ENCODE measurements around the gene RYR1.
A peak's percentile ranks its signal among the peaks of the same experiment; 100 is the strongest.
"Not testable (repeated sequence)": the region's sequence is repeated elsewhere in the genome, so short reads cannot be mapped to it uniquely, and the experiment has no call there.

Gene RYR1

GRCh38 chr19:38615007-38615581 is 181.6 kb downstream of the RYR1 start:
- no peak for DNase-seq (ENCODE audit: low read depth in 3 of 3)

GRCh38 chr19:38616265-38616664 is 182.8 kb downstream of the RYR1 start:
- no peak for DNase-seq (ENCODE audit: low read depth in 3 of 3)

GRCh38 chr19:38617283-38617763 is 183.8 kb downstream of the RYR1 start:
- no peak for DNase-seq (ENCODE audit: low read depth in 3 of 3)

GRCh38 chr19:38617764-38618589 is 184.5 kb downstream of the RYR1 start, which contains the start of gene MAP4K1:
TSS of gene MAP4K1 (minus strand) at chr19:38617953. CDS start at chr19:38617895, 58 bp downstream.
- DNase-seq (ENCODE audit: low read depth in 3 of 3): peak; percentile 45 to 66 (median 47)

GRCh38 chr19:38618590-38619360 is 185.3 kb downstream of the RYR1 start, which contains the start of gene EIF3K:
TSS of gene EIF3K (plus strand) at chr19:38619188. CDS start at chr19:38619269, 81 bp downstream.
- DNase-seq (ENCODE audit: low read depth in 3 of 3): peak; percentile 97 to 98 (median 97)

- no peak for DNase-seq (ENCODE audit: low read depth in 3 of 3)
Measured at GRCh38 chr19:38619361-38620174, 186.1 kb downstream of the RYR1 start.

- DNase-seq (ENCODE audit: low read depth in 3 of 3): no peak
Measured at GRCh38 chr19:38624822-38625221, 191.3 kb downstream of the RYR1 start.

- no peak for DNase-seq (ENCODE audit: low read depth in 3 of 3)
Measured at GRCh38 chr19:38626401-38626800, 192.9 kb downstream of the RYR1 start.

- no peak for DNase-seq (ENCODE audit: low read depth in 3 of 3)
Measured at GRCh38 chr19:38629568-38629967, 196.1 kb downstream of the RYR1 start.

- not testable (repeated sequence) for DNase-seq (ENCODE audit: low read depth in 3 of 3)
Measured at GRCh38 chr19:38631301-38631700, 197.8 kb downstream of the RYR1 start.

GRCh38 chr19:38631811-38632475 is 198.5 kb downstream of the RYR1 start:
- DNase-seq (ENCODE audit: low read depth in 3 of 3): not testable (repeated sequence)

- no peak for DNase-seq (ENCODE audit: low read depth in 3 of 3)
Measured at GRCh38 chr19:38632476-38633213, 199.2 kb downstream of the RYR1 start.

GRCh38 chr19:38634757-38635482 is 201.4 kb downstream of the RYR1 start:
- DNase-seq (ENCODE audit: low read depth in 3 of 3): peak in 2 of 3 donors; percentile 46 to 55

- DNase-seq (ENCODE audit: low read depth in 3 of 3): no peak
Measured at GRCh38 chr19:38635483-38636399, 202.2 kb downstream of the RYR1 start.

All from stimulated activated CD4-positive, alpha-beta T cell treated with anti-CD3 and anti-CD28 coated beads, TNF-alpha, amount 100 ng/mL, for 48 hours (primary cell).